GM19025 (cell line): ENCODE data around the gene NPY4R2.
"Not testable (repeated sequence)": the region's sequence is repeated elsewhere in the genome, so short reads cannot be mapped to it uniquely, and the experiment has no call there.

Experiments used
- ATAC-seq: cut with Tn5 transposase; IDR thresholded peaks from one replicate; pipeline ENCODE4 v1.9.1; 2021; ENCODE audit warnings: mild to moderate bottlenecking, low read depth, moderate library complexity; ENCODE audit not compliant: unreplicated experiment

NPY4R2 gene, protein sequence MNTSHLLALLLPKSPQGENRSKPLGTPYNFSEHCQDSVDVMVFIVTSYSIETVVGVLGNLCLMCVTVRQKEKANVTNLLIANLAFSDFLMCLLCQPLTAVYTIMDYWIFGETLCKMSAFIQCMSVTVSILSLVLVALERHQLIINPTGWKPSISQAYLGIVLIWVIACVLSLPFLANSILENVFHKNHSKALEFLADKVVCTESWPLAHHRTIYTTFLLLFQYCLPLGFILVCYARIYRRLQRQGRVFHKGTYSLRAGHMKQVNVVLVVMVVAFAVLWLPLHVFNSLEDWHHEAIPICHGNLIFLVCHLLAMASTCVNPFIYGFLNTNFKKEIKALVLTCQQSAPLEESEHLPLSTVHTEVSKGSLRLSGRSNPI

DNA sequence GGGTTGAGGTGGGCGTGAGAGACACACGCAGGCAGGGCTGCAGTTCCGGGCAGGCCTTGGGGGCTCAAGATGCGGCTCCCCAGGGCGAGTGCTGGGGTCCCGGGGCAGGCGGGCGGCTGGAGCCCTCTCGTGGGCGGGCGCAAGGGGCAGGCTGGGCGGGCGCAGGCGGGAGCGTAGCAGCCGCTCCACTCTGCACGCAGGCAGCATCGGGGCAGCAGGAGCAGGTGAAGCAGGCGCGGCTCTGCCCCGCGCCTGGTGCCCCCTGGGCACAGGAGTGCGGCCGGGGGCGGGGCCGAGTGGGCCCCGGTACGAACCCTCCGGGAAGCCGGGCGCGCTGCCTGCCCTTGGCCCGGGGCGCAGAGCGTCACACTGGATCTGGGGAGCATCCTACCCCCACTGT lies at the start of gene NPY4R2:
NPY4R2 (plus strand) TSS at position 188 of the 400 bp plus-strand sequence. CDS start 3,326 bp downstream, outside the sequence.
- not testable (repeated sequence) for ATAC-seq

DNA sequence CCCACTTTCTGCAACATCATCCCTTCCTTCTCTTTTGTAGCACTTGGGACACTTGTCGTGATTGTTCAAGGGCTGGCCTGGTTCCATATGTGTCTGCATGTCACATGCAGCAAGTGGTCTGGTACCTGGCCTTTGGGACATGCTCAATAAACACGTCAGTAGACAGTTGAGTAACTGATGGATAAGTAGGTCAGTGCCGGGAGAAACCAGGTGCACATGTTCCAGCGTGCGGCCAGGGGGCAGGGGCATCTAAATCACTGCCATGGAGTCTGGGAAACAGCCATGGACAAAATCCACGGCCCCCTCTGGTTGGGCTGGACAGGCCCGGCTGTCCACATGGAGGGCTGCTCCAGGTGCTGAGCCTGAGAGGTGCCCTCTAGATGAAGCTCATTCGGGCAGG lies 47.6 kb upstream of the NPY4R2 start:
- ATAC-seq: not testable (repeated sequence)

DNA sequence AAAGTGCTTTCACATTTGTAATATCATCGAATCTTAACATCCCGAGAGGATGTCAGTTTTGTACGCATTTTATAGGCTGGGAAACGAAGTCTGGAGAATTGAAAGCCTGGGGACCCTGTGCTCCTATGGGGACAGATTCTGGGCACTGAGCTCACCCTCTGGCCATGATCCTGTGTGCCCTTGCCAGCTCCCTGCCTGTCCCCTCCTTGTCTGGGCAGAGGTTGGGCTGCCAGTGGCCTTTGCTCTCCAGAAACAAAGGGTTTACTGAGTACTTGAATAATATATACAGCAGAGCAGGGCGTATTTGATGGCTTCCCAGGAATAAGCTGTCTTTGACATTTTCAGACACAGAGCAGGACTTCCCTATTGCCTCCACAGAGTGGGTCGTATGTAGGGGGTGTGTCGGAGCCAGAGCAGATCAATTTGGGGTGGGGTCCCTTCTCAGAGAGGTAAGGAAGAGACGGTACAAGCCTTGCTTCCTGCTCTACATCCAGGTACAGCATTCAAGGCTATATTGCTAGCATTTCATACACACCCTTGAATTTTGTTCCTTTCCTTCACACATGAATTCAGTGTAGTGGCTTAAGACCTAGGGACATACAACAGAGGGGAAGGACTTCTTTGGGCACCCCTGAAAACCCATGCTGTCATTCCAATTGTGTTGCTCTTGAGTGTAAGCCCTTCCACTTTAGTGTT lies 46.8 kb upstream of the NPY4R2 start:
- ATAC-seq: not testable (repeated sequence)

DNA sequence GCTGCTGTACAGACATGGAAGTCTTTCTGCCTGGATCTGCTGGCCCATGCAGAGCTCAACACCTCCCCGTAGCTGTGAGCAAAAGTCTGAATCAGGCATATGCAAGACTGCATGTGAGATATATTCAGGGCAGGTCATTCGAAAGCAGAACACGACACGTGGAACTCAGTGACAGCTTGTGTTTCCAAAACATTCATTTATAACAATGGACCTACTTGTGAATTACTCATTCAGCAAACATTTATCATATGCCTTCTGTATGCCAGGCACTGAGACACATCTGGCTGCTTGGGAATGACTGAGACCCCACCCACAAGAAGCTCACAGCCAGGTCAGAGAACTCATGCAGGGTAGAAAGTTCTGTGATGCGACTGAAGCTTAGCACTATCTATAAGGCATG lies 46.2 kb upstream of the NPY4R2 start:
- ATAC-seq: not testable (repeated sequence)

DNA sequence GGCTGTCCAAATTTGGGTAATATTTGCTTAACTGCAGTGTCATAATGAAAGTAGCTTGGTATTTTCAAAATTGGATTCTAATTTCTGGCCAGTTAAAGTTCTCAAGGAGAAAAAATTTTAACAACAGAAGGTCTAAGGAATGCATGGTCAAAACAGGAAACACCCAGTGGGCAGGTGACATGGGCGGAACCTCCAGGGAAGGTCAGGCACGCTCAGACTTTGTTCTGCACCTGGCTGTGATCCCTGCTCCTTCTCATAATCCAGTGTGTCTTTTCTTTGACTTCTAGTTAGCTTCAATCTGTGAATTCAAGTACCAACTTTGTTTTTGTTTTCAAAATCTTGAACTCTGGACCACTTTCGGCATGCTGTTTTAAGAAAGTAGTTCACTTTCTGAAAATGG lies 34.2 kb upstream of the NPY4R2 start:
- not testable (repeated sequence) for ATAC-seq

DNA sequence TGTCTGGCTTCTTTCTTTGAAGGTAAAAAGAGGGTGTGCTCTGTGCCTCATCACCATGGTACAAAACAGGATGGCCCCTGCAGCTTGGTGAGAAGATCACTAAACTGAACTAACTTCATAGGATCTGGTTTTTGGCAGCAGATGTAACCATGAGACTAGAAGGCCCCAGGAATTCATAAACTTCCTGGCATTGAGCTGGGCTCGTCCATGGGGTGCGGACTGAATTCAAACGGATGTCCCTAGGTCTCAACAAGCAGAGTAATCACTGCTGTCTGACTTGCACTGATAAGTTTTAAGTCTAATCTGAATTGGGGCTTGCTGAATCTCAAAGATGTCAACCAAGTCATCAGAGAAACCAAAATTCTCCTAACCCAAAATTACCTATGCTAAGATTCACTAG lies 33.5 kb upstream of the NPY4R2 start:
- ATAC-seq: not testable (repeated sequence)

DNA sequence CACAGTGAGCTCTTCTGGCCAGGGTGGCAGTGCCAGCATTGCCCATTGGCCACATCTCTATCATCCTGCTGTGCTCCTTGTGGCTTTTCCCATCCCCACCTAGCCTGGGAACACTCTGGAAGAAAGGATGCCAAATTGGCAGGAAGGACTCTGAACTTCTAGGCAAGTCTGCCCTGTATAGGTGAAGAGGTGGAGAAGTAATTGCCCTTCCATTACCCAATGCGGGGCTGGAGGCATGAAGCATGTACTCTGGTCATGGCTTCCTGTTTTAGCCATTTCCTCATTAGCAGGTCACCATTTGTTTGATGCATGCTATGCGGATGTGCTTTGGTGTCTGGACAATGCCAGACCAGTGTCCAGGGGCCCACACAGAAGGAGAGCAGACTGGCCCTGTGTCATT lies 32.1 kb upstream of the NPY4R2 start:
- ATAC-seq: not testable (repeated sequence)

DNA sequence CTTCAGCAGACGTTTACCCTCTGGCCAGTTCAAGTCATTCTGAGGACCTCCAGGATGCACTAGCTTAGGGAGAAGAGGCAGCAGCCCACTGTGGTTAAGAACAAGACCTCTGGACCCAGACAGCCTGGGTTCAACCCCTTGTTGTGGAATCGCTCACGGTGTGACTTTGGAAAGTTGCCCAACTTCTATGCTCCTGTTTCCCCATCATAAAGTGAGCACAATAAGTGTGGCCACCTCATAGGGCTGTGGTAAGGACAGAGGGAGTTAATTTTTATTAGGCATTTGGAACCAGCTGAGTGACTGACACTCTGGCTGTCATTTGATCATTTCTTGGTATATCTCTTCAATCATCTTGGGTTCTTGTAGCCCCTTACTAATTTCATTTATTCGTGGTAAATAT lies 31.6 kb upstream of the NPY4R2 start:
- ATAC-seq: not testable (repeated sequence)

DNA sequence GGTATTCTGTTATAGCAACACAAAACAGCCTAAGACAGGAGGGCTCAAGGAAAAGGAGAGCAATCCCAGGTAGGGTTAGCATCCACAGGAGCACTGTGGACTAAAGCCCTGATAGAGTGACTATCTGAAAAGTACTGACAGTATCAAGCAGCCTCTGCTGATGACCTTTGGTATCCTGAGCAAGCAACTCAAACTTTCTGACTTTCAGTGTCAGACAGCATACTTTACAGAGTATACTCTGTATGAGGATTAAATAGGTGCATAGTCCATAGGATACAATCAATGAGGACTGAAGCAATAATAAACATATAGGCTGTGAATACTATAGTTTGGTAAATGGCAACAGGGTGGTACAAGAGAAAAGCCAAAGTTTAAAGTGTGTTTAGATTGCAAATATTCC lies 27.7 kb upstream of the NPY4R2 start:
- not testable (repeated sequence) for ATAC-seq

DNA sequence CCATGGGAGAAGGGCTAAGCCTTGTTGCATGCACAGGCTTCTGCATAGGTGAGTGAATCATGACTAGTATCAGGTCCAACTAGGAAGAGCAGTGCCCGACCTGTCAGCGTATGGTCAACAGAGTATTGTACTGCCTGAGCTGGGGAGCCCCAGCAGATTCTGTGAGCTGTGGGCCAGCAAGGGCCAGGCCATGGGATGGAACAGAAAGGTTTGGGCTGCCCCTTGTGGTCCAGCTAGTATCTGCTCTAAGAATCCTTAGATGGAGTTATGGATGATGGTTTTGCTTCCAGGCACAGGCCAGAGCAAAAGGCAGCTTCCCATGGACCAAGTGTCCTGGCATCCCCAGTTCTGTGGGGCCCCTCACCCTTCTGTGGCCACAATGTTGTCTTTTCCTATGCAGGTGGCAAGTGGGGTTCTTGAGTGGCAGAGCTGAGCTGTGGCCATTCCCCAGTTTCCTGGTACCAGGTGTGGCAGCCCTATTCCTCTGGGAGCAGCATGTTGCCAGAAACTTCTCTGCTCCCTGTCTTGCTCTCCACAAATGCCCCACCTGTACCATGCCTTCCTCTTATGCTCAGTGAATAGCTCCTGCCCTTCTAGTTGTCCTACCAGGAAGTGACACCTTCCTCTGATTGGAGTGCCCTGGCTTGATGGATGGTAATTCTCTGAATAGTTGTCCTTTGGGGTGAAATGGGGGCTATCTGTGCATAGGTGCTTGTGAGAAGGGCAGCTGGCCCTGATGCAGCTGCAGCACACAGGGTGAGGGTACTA lies 25.8 kb upstream of the NPY4R2 start:
- ATAC-seq: not testable (repeated sequence)

DNA sequence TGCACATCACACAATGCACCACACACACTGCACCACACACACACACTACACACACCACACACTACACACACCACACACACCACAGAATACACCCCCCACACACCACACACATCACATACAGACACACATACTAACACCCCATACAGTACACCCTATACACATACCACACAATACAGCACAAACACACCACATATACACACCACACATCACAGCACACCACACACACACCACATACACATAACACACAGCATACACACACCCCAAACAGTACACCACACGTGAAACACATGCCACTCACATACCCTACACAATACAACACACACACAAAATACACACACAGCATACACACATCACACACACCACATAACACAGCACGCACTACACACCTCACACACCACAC lies 23.9 kb upstream of the NPY4R2 start:
- ATAC-seq: not testable (repeated sequence)

DNA sequence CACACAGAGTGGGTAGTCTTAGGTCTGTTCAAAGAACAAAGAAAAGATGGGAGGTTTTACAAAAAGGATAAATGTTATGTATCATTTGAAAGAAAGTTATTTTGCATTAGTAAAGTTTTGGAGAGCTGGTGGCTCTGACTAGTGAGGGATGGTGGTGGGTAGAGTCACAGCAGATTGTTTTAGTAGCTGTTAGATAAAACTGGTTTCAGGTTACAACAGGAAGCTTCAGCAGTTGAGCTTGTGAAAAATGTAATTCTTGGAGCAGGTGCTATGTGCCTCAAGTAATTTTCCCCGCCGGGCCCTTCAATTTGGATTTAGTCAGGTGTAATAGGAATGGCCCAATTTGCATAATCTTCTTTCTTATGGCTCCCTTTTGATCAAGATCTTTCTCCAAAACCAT lies 20.6 kb upstream of the NPY4R2 start:
- not testable (repeated sequence) for ATAC-seq

DNA sequence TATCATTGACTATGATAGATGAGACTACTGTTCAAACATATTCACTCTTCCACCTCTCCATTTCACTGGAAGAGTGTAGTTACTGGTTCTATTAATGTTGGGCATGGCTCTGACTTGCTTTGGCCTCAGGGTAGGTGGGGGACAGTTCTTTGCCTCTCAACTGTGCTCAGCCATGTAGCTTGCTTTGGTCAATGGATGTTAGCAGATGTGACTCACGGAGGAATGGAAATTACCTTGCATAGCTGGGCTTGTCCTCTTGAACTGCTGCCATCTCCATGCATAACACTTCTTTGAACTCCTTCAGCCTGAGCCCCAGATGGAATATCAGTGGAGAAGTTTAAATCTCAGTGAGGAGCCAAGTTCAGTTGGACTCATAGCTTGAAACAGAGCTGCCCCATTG lies 9.1 kb upstream of the NPY4R2 start:
- not testable (repeated sequence) for ATAC-seq

DNA sequence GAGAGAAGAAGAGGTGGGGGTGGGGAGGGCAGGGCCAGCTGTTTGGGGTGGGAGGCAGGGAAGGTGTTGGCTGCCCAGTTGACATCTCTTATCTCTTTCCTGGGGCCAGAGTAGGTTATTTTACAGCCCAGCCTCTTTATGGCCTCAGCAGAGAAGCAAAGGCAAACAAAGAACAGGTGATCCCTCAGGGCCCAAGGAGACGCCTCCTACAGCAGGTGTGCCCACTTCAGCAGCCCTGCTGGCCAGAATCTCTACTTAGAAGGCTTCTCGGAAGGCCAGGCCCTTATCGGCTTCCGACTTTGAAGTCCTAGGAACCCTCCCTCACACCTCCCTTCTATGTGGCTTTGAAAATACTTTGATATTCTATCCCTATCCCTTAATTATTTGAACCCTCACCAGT lies 8.0 kb upstream of the NPY4R2 start:
- not testable (repeated sequence) for ATAC-seq

DNA sequence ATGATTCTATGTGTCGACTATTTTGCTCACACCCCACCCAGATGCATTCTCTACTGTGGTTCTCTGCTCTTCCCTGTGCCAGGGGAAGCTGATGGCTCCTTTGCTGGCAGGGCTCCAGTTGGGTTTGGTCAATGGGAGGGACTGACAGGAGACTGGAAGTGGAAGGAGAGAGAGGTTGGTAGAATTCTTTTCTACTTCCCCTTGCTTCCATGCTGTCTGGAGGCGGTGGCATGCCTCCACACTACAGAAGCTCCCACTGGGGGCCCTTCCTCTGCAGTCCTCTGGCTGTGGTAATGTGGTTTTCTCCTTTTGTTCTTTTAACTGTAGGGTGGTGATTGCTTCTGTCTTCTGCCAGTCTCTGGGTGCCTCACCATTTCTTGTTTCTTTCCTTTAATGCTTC lies 4.4 kb upstream of the NPY4R2 start:
- not testable (repeated sequence) for ATAC-seq

DNA sequence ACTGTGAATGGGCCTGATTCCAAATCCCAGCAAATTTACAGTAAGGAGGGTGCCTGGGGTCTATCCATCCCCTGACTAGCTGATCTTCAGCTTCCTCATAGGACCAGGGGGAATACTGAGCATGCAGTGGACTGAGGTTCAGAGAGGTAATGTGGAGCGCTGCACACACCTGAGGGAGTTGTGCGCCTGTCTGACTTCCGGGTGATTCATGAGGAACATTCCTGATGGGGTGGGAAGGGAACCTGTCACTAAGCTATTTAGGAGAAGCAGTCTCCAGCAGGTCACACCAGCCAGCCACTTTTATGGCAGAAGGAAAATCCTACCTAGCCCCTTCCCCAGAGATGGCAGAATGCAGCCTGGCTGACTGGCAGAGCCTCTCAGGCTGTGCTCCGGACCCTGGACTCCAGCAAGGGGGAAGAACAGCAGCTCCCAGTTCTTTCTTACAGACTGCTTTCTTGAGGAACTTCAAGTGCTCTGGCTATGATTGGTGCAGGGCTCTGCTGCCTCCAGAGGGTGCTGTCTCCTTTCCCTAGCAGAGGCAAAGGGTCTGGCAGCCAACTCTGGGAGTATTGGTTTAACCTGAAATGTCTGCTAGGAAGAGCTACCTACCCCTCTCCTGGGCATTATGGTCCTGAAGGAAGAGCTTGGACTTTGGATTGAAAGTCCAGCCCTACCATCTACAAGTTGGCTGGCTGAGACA lies 2.5 kb upstream of the NPY4R2 start:
- not testable (repeated sequence) for ATAC-seq

DNA sequence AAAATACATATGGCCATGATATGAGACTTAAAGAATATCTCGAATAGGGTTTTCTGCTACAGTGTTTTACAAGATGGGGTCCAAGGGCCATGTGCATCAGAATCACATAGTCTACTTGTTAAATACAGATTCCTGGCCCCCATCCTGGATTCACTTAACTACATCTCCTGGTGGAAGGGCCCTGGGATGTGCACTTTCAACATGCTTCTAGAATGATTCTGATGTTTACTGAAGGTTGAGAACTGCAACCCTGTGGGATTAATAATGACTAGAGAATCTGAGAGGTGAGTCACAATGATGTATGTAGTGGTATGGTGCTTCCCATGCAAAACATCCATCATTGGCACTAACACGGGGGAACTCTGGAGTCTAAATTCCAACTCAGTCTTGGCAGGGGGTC lies 2.1 kb downstream of the NPY4R2 start:
- ATAC-seq: not testable (repeated sequence)

DNA sequence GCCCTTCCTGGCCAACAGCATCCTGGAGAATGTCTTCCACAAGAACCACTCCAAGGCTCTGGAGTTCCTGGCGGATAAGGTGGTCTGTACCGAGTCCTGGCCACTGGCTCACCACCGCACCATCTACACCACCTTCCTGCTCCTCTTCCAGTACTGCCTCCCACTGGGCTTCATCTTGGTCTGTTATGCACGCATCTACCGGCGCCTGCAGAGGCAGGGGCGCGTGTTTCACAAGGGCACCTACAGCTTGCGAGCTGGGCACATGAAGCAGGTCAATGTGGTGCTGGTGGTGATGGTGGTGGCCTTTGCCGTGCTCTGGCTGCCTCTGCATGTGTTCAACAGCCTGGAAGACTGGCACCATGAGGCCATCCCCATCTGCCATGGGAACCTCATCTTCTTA lies 4.0 kb downstream of the NPY4R2 start:
- not testable (repeated sequence) for ATAC-seq

DNA sequence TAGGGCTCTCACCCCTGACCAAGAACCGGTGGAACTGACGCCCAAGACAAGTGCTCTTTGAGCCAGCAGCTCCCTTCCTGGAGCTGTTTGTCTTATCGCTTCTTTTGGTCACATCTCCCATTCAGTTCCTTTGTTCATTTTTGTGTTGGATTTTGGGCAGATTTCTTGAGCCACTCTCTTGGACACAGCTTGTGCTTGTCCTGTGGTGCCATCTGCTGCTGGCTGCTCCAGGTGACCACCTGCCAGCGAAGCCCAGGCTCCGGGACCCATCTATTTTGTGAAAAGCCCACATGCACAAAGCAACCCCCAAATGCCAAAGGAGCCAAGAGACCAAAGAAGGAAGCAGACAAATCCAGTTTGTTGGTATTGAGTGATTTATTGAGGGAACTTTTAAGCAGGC lies 6.2 kb downstream of the NPY4R2 start:
- ATAC-seq: not testable (repeated sequence)

DNA sequence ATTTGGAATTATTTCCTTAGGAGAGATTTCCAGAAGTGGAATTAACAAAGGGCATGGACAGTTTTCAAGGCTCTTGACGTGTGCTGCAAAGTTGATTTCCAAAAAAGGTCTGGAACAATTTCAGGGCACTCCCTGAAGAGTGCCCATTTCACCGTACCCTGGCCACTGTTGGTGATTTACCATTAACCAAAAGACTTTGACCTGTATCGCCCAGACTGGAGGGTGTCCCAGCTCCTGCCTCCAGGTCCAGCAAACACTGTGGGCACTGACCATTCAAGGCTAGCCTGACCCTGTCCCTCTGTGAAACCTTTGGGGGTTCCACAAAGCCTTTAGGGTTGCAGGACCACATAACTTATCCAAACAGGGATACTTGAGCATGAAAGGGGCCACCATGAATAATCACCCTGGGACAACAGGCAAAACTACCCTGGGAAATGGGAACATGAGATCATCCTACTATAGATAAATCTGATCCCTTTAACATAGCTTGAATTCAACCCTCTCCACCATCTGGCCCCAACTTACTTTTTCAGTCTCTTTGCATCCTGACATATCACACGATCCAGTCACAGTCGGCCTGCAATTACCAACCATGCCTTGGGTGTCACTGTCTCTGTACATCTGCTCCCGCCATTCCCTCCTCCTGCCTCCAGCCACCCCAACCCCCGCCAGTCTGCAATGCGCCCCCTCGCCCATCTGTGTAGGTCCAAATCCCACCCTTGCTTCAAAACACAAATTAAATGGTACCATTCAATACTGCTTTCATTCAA lies 8.9 kb downstream of the NPY4R2 start:
- ATAC-seq: not testable (repeated sequence)
